Amniotic epithelial cell (primary cell): Measurements from ENCODE around the gene PAM.
"Not testable (repeated sequence)": the region's sequence is repeated elsewhere in the genome, so short reads cannot be mapped to it uniquely, and the experiment has no call there.

Experiments used
- DNase-seq: peaks from one replicate; pipeline ENCODE4 v3.0.0-alpha.2; 2010; ENCODE audit warnings: low read depth

The PAM gene

DNA sequence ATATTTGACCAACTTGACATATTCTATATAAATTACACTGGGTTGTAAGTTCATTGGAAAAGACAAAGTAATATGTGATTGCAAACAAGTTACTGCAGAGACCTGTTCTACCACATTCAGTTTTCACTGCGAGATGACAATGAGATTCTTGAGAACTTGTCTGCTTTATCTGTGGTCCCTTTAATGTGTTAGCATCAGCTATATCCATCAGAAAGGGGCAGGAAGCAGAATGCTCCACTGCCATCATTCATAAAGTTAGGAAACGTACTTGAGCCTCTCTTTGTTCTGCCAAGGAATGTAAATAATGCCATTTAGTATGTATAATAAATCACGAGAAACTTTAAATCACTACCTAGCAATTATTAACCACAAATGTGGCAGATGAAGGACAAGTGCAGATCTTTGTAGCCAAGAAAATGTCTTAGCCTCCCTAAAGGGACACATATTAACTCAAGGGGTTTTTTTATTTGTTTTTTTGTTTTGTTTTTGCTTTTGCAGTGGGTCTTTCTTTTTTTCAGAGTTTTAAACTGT, 305.4 kb downstream of the PAM start:
- DNase-seq, result peak; percentile 21

DNA sequence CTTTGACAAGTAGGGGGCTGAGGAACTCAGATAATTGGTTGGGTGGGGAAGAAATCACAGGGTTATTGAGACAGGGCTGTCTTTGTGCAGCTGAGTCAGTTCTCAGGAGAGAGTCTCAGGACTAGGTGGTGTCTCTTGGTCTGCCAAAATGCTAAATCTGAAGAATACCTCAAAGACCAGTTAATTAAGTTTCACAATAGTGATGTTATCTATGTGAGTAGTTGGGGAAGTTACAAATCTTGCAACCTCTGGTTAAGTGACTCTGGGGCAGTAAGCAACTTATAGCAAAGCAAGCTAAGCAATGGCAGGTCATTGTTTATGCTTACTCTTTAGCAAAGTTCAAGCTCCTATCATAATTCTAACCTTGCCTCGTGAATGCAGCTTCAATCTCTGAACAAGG, 311.2 kb downstream of the PAM start:
- peak; percentile 31 for DNase-seq

DNA sequence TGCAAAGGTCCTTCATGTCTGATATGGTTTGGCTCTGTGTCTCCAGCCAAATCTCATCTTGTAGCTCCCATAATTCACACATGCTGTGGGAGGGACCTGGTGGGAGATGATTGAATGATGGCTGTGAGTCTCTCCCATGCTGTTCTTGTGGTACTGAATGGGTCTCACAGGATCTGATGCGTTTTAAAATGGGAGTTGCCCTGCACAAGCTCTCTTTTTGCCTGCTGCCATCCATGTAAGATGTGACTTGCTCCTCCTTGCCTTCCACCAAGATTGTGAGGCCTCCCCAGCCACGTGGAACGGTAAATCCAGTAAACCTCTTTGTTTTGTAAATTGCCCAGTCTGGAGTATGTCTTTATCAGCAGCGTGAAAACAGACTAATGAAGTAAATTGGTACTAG, 318.4 kb downstream of the PAM start:
- not testable (repeated sequence) for DNase-seq

DNA sequence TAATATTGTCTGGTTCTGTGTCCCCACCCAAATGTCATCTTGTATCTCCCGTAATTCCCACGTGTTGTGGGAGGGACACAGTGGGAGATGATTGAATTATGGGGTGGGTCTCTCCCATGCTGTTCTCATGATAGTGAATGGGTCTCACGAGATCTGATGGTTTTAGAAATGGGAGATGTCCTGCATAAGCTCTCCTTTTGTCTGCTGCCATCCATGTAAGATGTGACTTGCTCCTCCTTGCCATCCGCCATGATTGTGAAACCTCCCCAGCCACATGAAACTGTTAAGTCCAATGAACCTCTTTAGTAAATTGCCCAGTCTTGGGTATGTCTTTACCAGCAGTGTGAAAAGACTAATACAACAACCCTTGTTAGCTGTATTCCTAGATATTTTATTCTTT, 320.3 kb downstream of the PAM start:
- no peak for DNase-seq
